ENCODE measurements around the gene MOB3B.

MOB3B gene

GRCh38 chr9:27377811-27378456 lies 151.7 kb downstream of the MOB3B start:
- TF ChIP-seq, protein P1, sequence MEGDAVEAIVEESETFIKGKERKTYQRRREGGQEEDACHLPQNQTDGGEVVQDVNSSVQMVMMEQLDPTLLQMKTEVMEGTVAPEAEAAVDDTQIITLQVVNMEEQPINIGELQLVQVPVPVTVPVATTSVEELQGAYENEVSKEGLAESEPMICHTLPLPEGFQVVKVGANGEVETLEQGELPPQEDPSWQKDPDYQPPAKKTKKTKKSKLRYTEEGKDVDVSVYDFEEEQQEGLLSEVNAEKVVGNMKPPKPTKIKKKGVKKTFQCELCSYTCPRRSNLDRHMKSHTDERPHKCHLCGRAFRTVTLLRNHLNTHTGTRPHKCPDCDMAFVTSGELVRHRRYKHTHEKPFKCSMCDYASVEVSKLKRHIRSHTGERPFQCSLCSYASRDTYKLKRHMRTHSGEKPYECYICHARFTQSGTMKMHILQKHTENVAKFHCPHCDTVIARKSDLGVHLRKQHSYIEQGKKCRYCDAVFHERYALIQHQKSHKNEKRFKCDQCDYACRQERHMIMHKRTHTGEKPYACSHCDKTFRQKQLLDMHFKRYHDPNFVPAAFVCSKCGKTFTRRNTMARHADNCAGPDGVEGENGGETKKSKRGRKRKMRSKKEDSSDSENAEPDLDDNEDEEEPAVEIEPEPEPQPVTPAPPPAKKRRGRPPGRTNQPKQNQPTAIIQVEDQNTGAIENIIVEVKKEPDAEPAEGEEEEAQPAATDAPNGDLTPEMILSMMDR (IDR thresholded peaks at IDR 0.05), result no peak

DNA sequence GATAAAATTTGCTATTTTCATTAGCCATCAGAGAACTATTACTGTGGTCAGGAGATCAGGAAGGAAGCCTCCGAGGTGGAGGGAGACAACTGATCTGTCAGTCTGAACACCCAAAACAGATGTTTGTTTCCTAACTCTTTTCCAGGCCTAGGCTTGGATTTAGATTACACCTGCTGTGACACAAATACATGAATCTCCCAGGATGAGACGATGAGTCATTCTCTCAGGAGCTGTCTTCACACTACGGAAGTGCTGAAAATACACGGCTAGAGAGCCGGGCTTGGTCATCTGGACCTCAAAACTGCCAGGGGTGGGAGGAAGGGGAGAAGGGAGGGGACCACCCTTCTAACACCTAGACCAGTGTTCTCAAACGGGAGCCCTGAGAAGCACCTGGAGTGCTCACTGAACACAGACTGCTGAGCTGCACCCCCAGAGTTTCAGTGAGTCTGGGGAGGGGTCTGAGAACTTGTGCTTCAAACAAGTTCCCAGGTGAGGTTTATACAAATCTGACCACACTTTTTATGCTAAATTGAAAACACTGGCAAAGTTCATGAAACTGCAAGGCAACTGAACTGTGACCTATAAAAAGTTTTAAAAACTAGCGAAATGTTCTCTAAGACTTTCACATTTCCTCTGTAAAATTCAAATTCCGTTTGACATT lies 152.3 kb downstream of the MOB3B start:
- TF ChIP-seq, protein P1 (IDR thresholded peaks at IDR 0.05), result no peak

DNA sequence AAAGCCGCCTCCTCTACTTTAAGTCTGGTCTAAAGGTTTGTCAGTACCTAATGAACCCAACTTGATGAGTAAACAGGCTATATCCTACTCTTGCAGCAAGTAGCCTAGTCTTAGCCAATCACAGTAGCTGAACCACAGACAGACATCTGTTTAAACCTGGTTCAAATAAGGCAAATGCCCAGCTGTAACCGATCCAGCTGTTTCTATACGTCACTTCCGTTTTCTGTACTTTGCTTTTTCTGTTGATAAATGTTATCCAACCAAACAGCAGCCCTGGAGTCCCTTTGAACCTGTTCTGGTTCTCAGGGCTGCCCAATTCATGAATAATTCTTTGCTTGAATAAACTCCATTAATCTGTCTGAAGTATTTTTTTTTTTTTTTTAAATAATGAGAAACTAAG lies 155.8 kb downstream of the MOB3B start:
- TF ChIP-seq, protein P1 (IDR thresholded peaks at IDR 0.05), result no peak

DNA sequence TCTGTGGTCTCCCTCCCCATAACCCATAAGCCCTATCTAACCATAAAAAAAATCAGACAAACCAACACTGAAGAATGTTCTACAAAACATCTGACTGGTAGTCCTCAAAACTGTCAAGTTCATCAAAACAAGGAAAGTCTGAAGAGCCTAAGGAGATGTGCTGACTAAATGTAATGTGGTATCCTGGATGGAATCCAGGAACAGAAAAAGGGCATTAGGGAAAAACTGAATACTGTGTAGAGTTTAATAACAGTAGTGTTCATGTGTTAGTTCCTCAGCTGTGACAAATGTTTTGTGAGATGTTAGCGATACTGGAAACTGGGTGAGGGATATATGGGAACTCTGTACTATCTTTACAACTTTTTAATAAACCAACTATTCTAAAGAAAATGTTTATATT lies 157.0 kb downstream of the MOB3B start:
- TF ChIP-seq, protein P1 (IDR thresholded peaks at IDR 0.05), result no peak

DNA sequence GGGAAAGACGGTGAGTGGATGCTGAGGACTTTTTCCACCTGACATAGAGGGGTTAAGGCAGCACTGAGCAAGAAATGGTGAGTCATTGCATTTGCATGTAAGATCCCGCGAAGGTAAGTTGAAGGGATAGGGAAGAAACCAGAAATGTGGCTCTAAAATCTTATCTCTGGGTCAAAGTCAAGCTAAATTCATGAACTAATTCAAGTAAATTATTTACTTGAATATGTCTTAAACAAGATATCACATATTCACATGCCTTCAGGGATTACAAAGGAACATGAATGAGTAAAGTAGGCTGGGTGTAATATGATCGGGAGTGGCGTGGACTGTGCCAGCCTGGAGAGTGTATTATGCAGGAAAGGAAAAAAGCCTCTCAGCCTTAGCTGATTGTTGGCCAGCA lies 158.2 kb downstream of the MOB3B start:
- TF ChIP-seq, protein P1 (IDR thresholded peaks at IDR 0.05), result no peak

DNA sequence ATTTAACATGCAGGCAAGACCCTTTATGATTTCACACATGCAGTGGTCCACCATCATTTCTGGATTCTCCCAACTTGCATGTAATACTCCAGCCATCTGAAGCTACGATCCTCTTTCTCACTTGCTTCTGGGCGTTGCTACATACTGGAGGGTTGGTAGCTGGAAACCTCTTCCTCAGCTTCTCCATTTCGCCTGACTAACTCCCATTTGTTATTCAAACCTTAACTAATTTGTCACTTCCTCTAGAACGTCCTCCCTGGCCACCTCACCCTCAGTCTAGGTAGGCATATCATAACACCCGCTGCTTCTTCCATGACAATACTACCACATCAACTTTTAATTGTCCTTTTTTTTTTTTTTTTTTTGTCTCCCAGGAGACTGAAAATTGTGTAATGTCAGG lies 160.0 kb downstream of the MOB3B start:
- TF ChIP-seq, protein P1 (IDR thresholded peaks at IDR 0.05), result no peak

DNA sequence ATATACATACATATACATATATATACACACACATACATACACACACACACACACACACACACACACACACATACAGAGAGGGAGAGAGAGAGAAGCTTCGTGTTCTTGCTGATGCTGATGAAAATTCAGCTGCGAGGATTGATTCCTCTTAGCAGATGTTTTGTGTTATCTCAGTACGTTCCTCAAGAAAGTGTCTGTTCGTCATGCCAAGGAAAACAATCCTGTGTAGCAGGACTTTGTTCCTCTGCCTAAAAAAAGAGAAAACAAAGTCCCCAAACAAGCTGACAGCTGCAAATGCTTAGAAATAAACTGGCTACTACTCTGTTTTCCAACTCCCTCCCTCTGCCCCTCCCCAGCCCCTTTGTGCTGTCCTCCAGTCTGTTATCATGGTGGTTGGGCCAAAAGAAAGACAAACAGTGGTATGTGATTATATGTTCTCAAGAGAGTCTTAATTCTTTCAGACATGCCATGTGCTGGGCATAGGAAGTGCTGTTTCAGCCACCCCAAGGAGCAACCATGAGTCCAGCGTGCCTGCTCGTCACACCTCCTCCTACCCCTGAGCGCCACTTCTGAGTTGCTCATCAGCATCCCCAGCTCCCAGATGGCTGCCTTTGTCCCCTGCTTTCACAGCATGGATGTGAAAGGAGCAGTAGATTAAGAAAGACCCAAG lies 161.2 kb downstream of the MOB3B start:
- TF ChIP-seq, protein P1 (IDR thresholded peaks at IDR 0.05), result no peak
